HT-29 (cell line): ENCODE results near the gene MCU. TPM values are rescaled to one million over a fixed set of nuclear protein-coding genes. Genes with fewer than 3 reads are reported as not detected.

Source experiments
- small RNA-seq: library from RNA; depleted of rRNA; stranded (forward); fragments of <200 nt; gene quantifications from one replicate; pipeline ENCODE3, GENCODE V24; 2014
- total RNA-seq: library from RNA; depleted of rRNA; stranded (reverse); fragments of >200 nt; shearing (Covaris generic); gene quantifications from 2 replicates; pipeline ENCODE4 v1.2.3, GENCODE V29; 2014; rRNA removed

MCU gene
- total RNA-seq, 1 experiment from 2014 or later = 23.0 TPM

Small RNA genes lying within 50 kb of the gene (small RNA-seq; reads per million reads assigned to genes)
- gene MIR4676 (not detected), gene RF00019 (not detected)

Other genes with a start within 250 kb of the MCU start
- gene MICU1, start 66.1 kb upstream of the MCU start, total RNA-seq = 21.1 and 24.3 TPM in 2 replicates
- gene OIT3, start 201.6 kb downstream of the MCU start, total RNA-seq = not detected in 2 replicates